Naive thymus-derived CD4-positive, alpha-beta T cell (primary cell): ENCODE results near the gene LSAMP. TPM values are rescaled to one million over a fixed set of nuclear protein-coding genes. Genes with fewer than 3 reads are reported as not detected.

Source experiments
- ATAC-seq: fragments of 150-1000 bp; cut with Tn5 transposase; 2 replicates; pipeline ENCODE4 v1.10.0; 2021; ENCODE audit warnings: mild to moderate bottlenecking, moderate library complexity
- CTCF ChIA-PET: fragments of 350-600 bp; sonication (Branson Sonifier 250); formaldehyde crosslinking; loops from one replicate; lab custom pipeline; 2021; ENCODE audit warnings: antibody characterized with exemption; lab: Charles Lee
- POLR2A ChIA-PET: fragments of 350-600 bp; sonication (Branson Sonifier 250); formaldehyde crosslinking; loops from one replicate; lab custom pipeline; 2021; ENCODE audit warnings: antibody characterized with exemption, inconsistent platforms; lab: Charles Lee
- DNase-seq, 9 donors: peaks; one replicate each; pipeline versions ENCODE4 v3.0.0 to v3.0.0-alpha.2; 2020 to 2022; ENCODE audit warnings: mixed read lengths in 1 of 9
- H3K27ac ChIP-seq: one replicate; pipeline ENCODE4 v1.7.0; 2013; ENCODE audit warnings: mild to moderate bottlenecking, low read depth, low read length, moderate library complexity
- H3K27me3 ChIP-seq, 2 donors: one replicate each; pipeline ENCODE4 v1.7.0; 2013; ENCODE audit warnings: low read length in 2 of 2, mild to moderate bottlenecking in 2 of 2, moderate library complexity in 2 of 2; ENCODE audit not compliant: control insufficient read depth in 2 of 2, insufficient read depth in 2 of 2
- H3K36me3 ChIP-seq, 3 experiments: 1 replicate in 2 of 3; 2 replicates in 1 of 3; pipeline ENCODE4 v1.7.0; 2013; ENCODE audit warnings: low read length in 3 of 3, mild to moderate bottlenecking in 3 of 3, moderate library complexity in 1 of 3; ENCODE audit not compliant: insufficient read depth in 3 of 3, control insufficient read depth in 2 of 3
- H3K4me1 ChIP-seq, 2 donors: one replicate each; pipeline ENCODE4 v1.7.0; 2013; ENCODE audit warnings: low read length in 2 of 2, mild to moderate bottlenecking in 2 of 2, moderate library complexity in 1 of 2; ENCODE audit not compliant: control insufficient read depth in 2 of 2, insufficient read depth in 2 of 2
- H3K4me3 ChIP-seq: 2 replicates; pipeline ENCODE4 v1.7.0; 2013; ENCODE audit warnings: mild to moderate bottlenecking, low read length
- H3K9me3 ChIP-seq, 3 experiments: 1 replicate in 2 of 3; 2 replicates in 1 of 3; pipeline ENCODE4 v1.7.0; 2013; ENCODE audit warnings: low read length in 3 of 3; ENCODE audit not compliant: control insufficient read depth in 2 of 3
- H3K27ac Mint-ChIP-seq, 9 donors: one replicate each; pipeline ENCODE4 v1.8.0; 2020 to 2022; ENCODE audit warnings: mixed read lengths in 9 of 9, mild to moderate bottlenecking in 8 of 9, moderate library complexity in 5 of 9, inconsistent platforms in 2 of 9
- H3K27me3 Mint-ChIP-seq, 5 donors: one replicate each; pipeline ENCODE4 v1.8.0; 2021 to 2022; ENCODE audit warnings: mixed read lengths in 5 of 5, mild to moderate bottlenecking in 1 of 5
- H3K36me3 Mint-ChIP-seq, 5 donors: one replicate each; pipeline ENCODE4 v1.8.0; 2020 to 2022; ENCODE audit warnings: mixed read lengths in 5 of 5, mild to moderate bottlenecking in 3 of 5, inconsistent platforms in 1 of 5
- H3K4me1 Mint-ChIP-seq, 7 donors: one replicate each; pipeline ENCODE4 v1.8.0; 2020 to 2022; ENCODE audit warnings: mixed read lengths in 7 of 7, mild to moderate bottlenecking in 3 of 7, inconsistent platforms in 1 of 7
- H3K4me3 Mint-ChIP-seq, 10 donors: one replicate each; pipeline ENCODE4 v1.8.0; 2020 to 2022; ENCODE audit warnings: mild to moderate bottlenecking in 10 of 10, mixed read lengths in 10 of 10, moderate library complexity in 6 of 10, inconsistent platforms in 2 of 10
- H3K9me3 Mint-ChIP-seq, 11 donors: one replicate each; pipeline ENCODE4 v1.8.0; 2020 to 2022; ENCODE audit warnings: mixed read lengths in 11 of 11, mild to moderate bottlenecking in 4 of 11, inconsistent platforms in 1 of 11, moderate library complexity in 1 of 11
- intact Hi-C, 2 donors: fragments of 100-400 bp; cut with micrococcal nuclease; formaldehyde crosslinking; loops; one replicate each; pipeline ENCODE4 v1.15.1; 2023
- polyA plus RNA-seq, 2 donors: library from polyadenylated mRNA; unstranded; fragments of 300-500 nt; fragmentation: Illumina TruSeq; gene quantifications; one replicate each; pipeline ENCODE4 v1.2.3, GENCODE V29; 2021
- total RNA-seq, 6 experiments: library from RNA in 5 of 6; stranded (reverse) in 5 of 6; gene quantifications; 1 replicate in 5 of 6; 2 replicates in 1 of 6; pipeline ENCODE4 v1.2.3 and lab custom pipeline; 2021 to 2026

Gene LSAMP
- total and polyA plus RNA-seq, 7 experiments from 2014 or later: not detected

GRCh38 chr3:116337229-116337628 lies 108.1 kb downstream of the LSAMP start:
- Histone ChIP-seq H3K27me3 (no peaks in the 10 kb centered on the region), H3K4me1 (no peaks in the 10 kb centered on the region), H3K36me3 (no peaks in the 10 kb centered on the region), H3K9me3 (no peaks in the 10 kb centered on the region), H3K4me3 (no peak overlapping the region), H3K27ac (no peak overlapping the region)
- no peak overlapping the region for H3K27ac Mint-ChIP-seq
- H3K9me3 Mint-ChIP-seq: peaks cover 0 to 8% (median 2%) of the 10 kb centered on the region in 11 donors
- POLR2A ChIA-PET: no interaction called here
- intact Hi-C loops: no loop called here
- CTCF ChIA-PET: no interaction called here
- no peaks in the 10 kb centered on the region for H3K36me3 Mint-ChIP-seq
- no peak for ATAC-seq
- no peak overlapping the region for H3K4me3 Mint-ChIP-seq
- no peak for DNase-seq
- H3K4me1 Mint-ChIP-seq: no peaks in the 10 kb centered on the region
- no peaks in the 10 kb centered on the region for H3K27me3 Mint-ChIP-seq

- Mint-ChIP-seq H3K27ac (no peak overlapping the region), H3K4me3 (no peak overlapping the region), H3K4me1 (no peaks in the 10 kb centered on the region), H3K27me3 (no peaks in the 10 kb centered on the region), H3K9me3 (peaks cover 0 to 7% (median 4%) of the 10 kb centered on the region in 11 donors), H3K36me3 (no peaks in the 10 kb centered on the region)
- DNase-seq (no peak), ATAC-seq (no peak)
- ChIA-PET POLR2A (no interaction called here), CTCF (no interaction called here)
- no peaks in the 10 kb centered on the region for H3K4me1 ChIP-seq
- no peak overlapping the region for H3K27ac ChIP-seq
- H3K27me3 ChIP-seq: no peaks in the 10 kb centered on the region
- no peaks in the 10 kb centered on the region for H3K9me3 ChIP-seq
- H3K36me3 ChIP-seq: no peaks in the 10 kb centered on the region
- intact Hi-C loops: no loop called here
- H3K4me3 ChIP-seq: no peak overlapping the region
Observed at GRCh38 chr3:116331380-116331779, 113.9 kb downstream of the LSAMP start.

- DNase-seq: no peak
- H3K27me3 Mint-ChIP-seq: no peaks in the 10 kb centered on the region
- no peaks in the 10 kb centered on the region for H3K9me3 ChIP-seq
- H3K9me3 Mint-ChIP-seq: peaks cover 0 to 16% (median 3%) of the 10 kb centered on the region in 11 donors
- CTCF ChIA-PET: no interaction called here
- H3K4me3 ChIP-seq: no peak overlapping the region
- H3K27ac Mint-ChIP-seq: no peak overlapping the region
- no peaks in the 10 kb centered on the region for H3K36me3 Mint-ChIP-seq
- H3K4me1 ChIP-seq: no peaks in the 10 kb centered on the region
- no peaks in the 10 kb centered on the region for H3K27me3 ChIP-seq
- POLR2A ChIA-PET: no interaction called here
- H3K27ac ChIP-seq: no peak overlapping the region
- H3K4me1 Mint-ChIP-seq: no peaks in the 10 kb centered on the region
- intact Hi-C loops: no loop called here
- no peaks in the 10 kb centered on the region for H3K36me3 ChIP-seq
- no peak for ATAC-seq
- no peak overlapping the region for H3K4me3 Mint-ChIP-seq
Observed at GRCh38 chr3:116322750-116323375, 122.4 kb downstream of the LSAMP start.

- H3K9me3 Mint-ChIP-seq: peaks cover 2 to 21% (median 6%) of the 10 kb centered on the region in 11 donors
- no peaks in the 10 kb centered on the region for H3K36me3 ChIP-seq
- no peak overlapping the region for H3K4me3 ChIP-seq
- no peak for ATAC-seq
- intact Hi-C loops: no loop called here
- no peaks in the 10 kb centered on the region for H3K36me3 Mint-ChIP-seq
- POLR2A ChIA-PET: no interaction called here
- H3K27ac ChIP-seq: no peak overlapping the region
- H3K4me3 Mint-ChIP-seq: no peak overlapping the region
- no peaks in the 10 kb centered on the region for H3K27me3 ChIP-seq
- no peaks in the 10 kb centered on the region for H3K4me1 Mint-ChIP-seq
- H3K9me3 ChIP-seq: no peaks in the 10 kb centered on the region
- no peaks in the 10 kb centered on the region for H3K27me3 Mint-ChIP-seq
- CTCF ChIA-PET: no interaction called here
- H3K27ac Mint-ChIP-seq: no peak overlapping the region
- DNase-seq: no peak
- H3K4me1 ChIP-seq: no peaks in the 10 kb centered on the region
Observed at GRCh38 chr3:116318370-116318769, 126.9 kb downstream of the LSAMP start.

GRCh38 chr3:116316771-116317170 lies 128.5 kb downstream of the LSAMP start:
- ATAC-seq: no peak
- intact Hi-C loops: no loop called here
- Mint-ChIP-seq H3K27me3 (no peaks in the 10 kb centered on the region), H3K27ac (no peak overlapping the region), H3K36me3 (no peaks in the 10 kb centered on the region), H3K9me3 (peaks cover 2 to 15% (median 5%) of the 10 kb centered on the region in 11 donors), H3K4me1 (no peaks in the 10 kb centered on the region), H3K4me3 (no peak overlapping the region)
- Histone ChIP-seq H3K27me3 (no peaks in the 10 kb centered on the region), H3K4me1 (no peaks in the 10 kb centered on the region), H3K4me3 (no peak overlapping the region), H3K27ac (no peak overlapping the region), H3K9me3 (no peaks in the 10 kb centered on the region), H3K36me3 (no peaks in the 10 kb centered on the region)
- POLR2A ChIA-PET: no interaction called here
- no peak for DNase-seq
- CTCF ChIA-PET: no interaction called here

- no peak overlapping the region for H3K4me3 ChIP-seq
- ATAC-seq (no peak), DNase-seq (no peak)
- H3K9me3 ChIP-seq: no peaks in the 10 kb centered on the region
- no peaks in the 10 kb centered on the region for H3K27me3 ChIP-seq
- intact Hi-C loops: no loop called here
- Mint-ChIP-seq H3K27ac (no peak overlapping the region), H3K27me3 (no peaks in the 10 kb centered on the region), H3K4me3 (no peak overlapping the region), H3K4me1 (no peaks in the 10 kb centered on the region), H3K36me3 (no peaks in the 10 kb centered on the region), H3K9me3 (peaks cover 2 to 10% (median 5%) of the 10 kb centered on the region in 11 donors)
- ChIA-PET POLR2A (no interaction called here), CTCF (no interaction called here)
- H3K36me3 ChIP-seq: no peaks in the 10 kb centered on the region
- H3K27ac ChIP-seq: no peak overlapping the region
- H3K4me1 ChIP-seq: no peaks in the 10 kb centered on the region
Observed at GRCh38 chr3:116314476-116314875, 130.8 kb downstream of the LSAMP start.

- no peaks in the 10 kb centered on the region for H3K36me3 Mint-ChIP-seq
- no peak for ATAC-seq
- POLR2A ChIA-PET: no interaction called here
- H3K4me3 Mint-ChIP-seq: no peak overlapping the region
- H3K27ac Mint-ChIP-seq: no peak overlapping the region
- Histone ChIP-seq H3K4me3 (no peak overlapping the region), H3K4me1 (no peaks in the 10 kb centered on the region), H3K27ac (no peak overlapping the region), H3K36me3 (no peaks in the 10 kb centered on the region), H3K9me3 (no peaks in the 10 kb centered on the region), H3K27me3 (no peaks in the 10 kb centered on the region)
- no peaks in the 10 kb centered on the region for H3K27me3 Mint-ChIP-seq
- peaks cover 0 to 9% (median 1%) of the 10 kb centered on the region in 11 donors for H3K9me3 Mint-ChIP-seq
- no peak for DNase-seq
- no peaks in the 10 kb centered on the region for H3K4me1 Mint-ChIP-seq
- intact Hi-C loops: no loop called here
- CTCF ChIA-PET: no interaction called here
Observed at GRCh38 chr3:116306720-116307119, 138.6 kb downstream of the LSAMP start.
